ENCODE data around the gene CFAP299.

CFAP299 gene

GRCh38 chr4:80931631-80932081 is 596.1 kb downstream of the CFAP299 start:
- no peak for DNase-seq (ENCODE audit: low read depth)

- DNase-seq (ENCODE audit: low read depth): no peak
Observed at GRCh38 chr4:80948141-80948540, 612.6 kb downstream of the CFAP299 start.

- DNase-seq (ENCODE audit: low read depth): no peak
Observed at GRCh38 chr4:80948995-80949394, 613.5 kb downstream of the CFAP299 start.

DNA sequence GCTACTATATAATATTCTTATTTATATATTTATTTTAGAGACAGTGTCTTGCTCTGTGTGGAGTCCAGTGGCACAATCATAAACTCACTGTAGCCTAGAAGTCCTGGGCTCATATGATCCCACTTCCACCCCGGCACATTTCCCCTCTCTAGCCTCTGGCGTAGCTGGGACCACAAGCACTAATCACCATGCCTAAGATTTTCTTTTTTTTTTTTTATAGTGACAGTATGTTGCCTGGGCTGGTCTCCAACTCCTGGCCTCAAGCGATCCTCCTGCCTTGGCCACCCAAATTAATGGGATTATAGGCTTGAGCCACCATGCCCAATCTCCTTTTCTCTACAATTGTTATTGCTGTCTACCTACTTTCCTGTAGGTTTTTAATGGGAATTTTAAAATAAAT is 620.9 kb downstream of the CFAP299 start:
- DNase-seq (ENCODE audit: low read depth): no peak

GRCh38 chr4:80963051-80963450 is 627.5 kb downstream of the CFAP299 start:
- DNase-seq (ENCODE audit: low read depth): no peak

DNA sequence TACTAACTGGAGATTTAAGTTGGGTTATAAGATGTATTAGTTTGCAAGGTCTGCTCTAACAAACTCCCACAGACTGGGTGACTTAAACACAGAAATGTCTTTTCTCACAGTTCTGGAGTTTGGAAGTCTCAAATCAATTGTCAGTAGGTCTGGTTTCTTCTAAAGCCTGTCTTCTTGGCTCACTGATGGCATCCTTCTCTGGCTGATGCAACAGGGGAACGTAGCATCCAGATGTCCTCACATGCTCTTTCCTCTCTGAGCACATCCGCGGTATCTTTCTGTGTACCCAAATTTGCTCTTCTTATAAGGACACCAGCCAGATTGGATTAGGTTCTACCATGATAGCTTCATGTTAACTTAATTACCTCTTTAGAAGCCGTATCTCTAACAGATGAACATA is 631.8 kb downstream of the CFAP299 start:
- no peak for DNase-seq (ENCODE audit: low read depth)

DNA sequence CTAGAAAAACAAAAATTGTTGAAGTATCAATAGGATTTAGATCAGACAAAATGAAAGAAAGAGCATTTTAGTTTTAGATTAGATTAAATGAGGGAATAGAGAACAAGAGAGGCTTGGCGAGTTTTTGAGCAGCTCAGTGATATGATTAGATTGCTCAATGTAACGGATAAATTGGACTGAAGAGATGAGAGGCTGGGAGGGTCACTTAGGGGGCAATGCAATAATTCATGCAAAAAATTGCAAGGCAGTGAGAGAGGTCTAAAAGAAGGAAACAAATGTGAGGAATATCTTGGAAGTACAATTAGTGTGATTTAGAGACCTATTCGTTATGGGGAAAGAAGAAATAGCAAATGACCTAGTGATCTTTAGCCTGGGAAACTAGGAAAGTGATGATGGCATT is 644.7 kb downstream of the CFAP299 start:
- DNase-seq (ENCODE audit: low read depth): no peak

GRCh38 chr4:80986011-80986410 is 650.5 kb downstream of the CFAP299 start:
- no peak for DNase-seq (ENCODE audit: low read depth)

DNA sequence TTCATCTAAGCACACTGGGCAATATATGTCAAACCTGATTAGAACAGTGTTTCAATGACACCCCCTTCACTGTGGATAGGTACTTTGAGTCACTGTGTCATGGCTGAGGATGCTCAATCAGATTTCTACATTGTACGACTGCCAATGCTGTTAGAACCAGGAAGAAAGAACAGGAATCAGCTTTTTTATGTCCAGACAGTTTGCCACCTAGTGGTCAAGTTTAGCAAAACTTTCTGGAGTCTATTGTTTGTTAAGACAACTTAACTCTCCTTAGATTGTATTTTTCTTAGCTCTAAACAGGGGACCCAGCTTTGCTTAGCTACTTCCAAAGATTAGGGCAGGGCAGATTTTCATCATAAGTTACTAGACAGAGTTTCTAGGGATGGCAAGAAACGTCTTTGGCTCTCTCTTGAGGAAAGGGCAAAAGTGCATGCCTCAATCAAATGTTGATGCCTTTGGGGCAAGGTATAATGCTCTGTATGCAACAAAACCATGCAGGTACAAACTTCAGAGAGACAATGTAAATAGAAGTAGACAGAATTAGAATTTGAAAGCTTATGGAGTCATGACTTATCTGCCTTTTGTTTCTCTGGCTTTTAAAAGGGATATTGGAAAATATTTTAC is 654.5 kb downstream of the CFAP299 start:
- no peak for DNase-seq (ENCODE audit: low read depth)

DNA sequence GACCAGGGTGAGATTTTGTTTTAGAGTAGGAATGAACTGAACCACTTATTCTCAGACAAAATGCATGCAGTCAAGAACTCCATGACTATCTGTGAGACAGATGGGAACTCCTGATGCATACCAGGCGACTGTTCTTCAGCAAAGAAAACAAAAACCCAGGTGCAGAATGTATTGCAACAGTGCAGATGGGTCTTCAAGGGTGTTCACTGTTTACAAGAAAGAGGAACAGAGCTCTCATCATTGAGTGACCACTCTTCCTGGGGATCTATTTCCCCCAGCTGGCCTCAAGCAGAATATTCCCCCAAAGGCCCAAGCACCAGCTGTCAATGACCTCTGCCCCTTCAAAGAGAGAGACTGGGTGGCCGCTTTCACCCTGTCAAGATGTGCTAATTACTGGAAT is 655.3 kb downstream of the CFAP299 start:
- DNase-seq (ENCODE audit: low read depth): no peak

GRCh38 chr4:80999943-81000342 is 664.4 kb downstream of the CFAP299 start:
- DNase-seq (ENCODE audit: low read depth): no peak

DNA sequence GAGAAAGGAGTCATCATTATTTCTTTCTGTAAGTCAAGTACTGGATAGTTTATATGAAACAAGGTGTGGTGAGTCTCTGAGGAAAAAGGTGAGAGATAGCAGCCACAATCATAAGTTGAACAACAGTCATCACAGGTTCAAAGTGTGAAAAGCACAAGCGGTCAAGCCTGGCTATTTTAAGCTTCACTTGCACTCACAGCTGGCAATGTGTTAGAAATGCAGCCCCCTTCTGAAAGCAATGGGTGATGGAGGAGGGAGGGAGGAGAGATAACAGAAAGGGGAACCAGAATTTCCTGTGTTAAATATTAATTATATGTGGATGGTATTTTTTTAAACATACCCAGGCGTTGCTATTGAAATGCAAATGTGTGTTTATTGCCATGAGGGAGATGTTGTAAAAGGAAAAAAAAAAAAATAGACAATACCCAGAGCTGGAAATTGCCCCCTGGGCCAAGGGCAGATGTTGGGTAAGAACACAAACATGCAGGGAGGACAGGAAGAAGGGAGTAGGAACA is 668.1 kb downstream of the CFAP299 start:
- DNase-seq (ENCODE audit: low read depth): no peak

- no peak for DNase-seq (ENCODE audit: low read depth)
Observed at GRCh38 chr4:81007417-81007816, 671.9 kb downstream of the CFAP299 start.
